MM.1S (cell line): ENCODE measurements around the gene AGBL1.

ENCODE experiments used
- CTCF ChIP-seq: fragments of 300-600 bp; sonication (generic); IDR thresholded peaks from 2 replicates; pipeline ENCODE4 v1.5.1; 2016; ENCODE audit warnings: antibody characterized with exemption, low read length, mixed read lengths
- EZH2 ChIP-seq: fragments of 300-600 bp; sonication (generic); optimal IDR thresholded peaks from 2 replicates; pipeline ENCODE3; 2017; ENCODE audit warnings: low read depth, mild to moderate bottlenecking, antibody characterized with exemption, low read length, mixed read lengths

GRCh38 chr15:86403221-86403620 lies 323.6 kb downstream of the AGBL1 start:
- TF ChIP-seq CTCF (no peak), EZH2 (no peak)
